Fibroblast of pulmonary artery (primary cell): Measurements from ENCODE around the gene RBKS.
"Not testable (repeated sequence)": the region's sequence is repeated elsewhere in the genome, so short reads cannot be mapped to it uniquely, and the experiment has no call there.

ENCODE experiments used
- DNase-seq: peaks from one replicate; pipeline ENCODE4 v3.0.0-alpha.2; 2010; ENCODE audit warnings: low read depth
- H3K4me3 ChIP-seq: replicated peaks from 2 replicates; pipeline ENCODE4 v1.5.1; 2011; ENCODE audit warnings: low read depth, mild to moderate bottlenecking, control low read depth, low read length, moderate library complexity
- TF ChIP-seq, protein P1 (sequence below): IDR thresholded peaks from 2 replicates; pipeline ENCODE4 v1.5.1; 2011; ENCODE audit warnings: mild to moderate bottlenecking, control low read depth, low read length, inconsistent platforms; ENCODE audit errors: missing control alignments

Gene RBKS

GRCh38 chr2:27752551-27753237 is 137.5 kb downstream of the RBKS start:
- TF ChIP-seq, protein P1, sequence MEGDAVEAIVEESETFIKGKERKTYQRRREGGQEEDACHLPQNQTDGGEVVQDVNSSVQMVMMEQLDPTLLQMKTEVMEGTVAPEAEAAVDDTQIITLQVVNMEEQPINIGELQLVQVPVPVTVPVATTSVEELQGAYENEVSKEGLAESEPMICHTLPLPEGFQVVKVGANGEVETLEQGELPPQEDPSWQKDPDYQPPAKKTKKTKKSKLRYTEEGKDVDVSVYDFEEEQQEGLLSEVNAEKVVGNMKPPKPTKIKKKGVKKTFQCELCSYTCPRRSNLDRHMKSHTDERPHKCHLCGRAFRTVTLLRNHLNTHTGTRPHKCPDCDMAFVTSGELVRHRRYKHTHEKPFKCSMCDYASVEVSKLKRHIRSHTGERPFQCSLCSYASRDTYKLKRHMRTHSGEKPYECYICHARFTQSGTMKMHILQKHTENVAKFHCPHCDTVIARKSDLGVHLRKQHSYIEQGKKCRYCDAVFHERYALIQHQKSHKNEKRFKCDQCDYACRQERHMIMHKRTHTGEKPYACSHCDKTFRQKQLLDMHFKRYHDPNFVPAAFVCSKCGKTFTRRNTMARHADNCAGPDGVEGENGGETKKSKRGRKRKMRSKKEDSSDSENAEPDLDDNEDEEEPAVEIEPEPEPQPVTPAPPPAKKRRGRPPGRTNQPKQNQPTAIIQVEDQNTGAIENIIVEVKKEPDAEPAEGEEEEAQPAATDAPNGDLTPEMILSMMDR: no peak
- no peak overlapping the region for H3K4me3 ChIP-seq
- no peak for DNase-seq

DNA sequence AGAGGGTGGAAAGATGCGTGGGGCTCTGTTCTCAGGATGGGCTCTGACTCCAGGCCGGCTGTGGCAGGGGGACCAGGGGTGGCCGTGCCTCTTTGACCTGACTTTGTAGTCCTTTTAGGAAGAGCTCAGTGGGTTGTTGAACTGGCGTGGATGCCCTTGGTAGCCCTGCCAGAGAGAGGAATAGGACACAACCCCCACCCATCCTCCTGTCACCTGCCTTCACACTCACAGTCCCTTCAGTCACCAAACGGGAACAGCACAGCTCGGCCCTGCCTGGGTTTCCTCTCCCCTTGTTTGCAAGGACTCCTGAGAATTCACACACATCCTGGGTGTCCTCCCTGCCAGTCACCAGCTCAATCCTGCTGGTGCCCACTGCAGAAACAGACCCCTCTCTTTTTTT is 138.8 kb downstream of the RBKS start:
- TF ChIP-seq, protein P1: no peak
- H3K4me3 ChIP-seq: no peak overlapping the region
- DNase-seq: no peak

DNA sequence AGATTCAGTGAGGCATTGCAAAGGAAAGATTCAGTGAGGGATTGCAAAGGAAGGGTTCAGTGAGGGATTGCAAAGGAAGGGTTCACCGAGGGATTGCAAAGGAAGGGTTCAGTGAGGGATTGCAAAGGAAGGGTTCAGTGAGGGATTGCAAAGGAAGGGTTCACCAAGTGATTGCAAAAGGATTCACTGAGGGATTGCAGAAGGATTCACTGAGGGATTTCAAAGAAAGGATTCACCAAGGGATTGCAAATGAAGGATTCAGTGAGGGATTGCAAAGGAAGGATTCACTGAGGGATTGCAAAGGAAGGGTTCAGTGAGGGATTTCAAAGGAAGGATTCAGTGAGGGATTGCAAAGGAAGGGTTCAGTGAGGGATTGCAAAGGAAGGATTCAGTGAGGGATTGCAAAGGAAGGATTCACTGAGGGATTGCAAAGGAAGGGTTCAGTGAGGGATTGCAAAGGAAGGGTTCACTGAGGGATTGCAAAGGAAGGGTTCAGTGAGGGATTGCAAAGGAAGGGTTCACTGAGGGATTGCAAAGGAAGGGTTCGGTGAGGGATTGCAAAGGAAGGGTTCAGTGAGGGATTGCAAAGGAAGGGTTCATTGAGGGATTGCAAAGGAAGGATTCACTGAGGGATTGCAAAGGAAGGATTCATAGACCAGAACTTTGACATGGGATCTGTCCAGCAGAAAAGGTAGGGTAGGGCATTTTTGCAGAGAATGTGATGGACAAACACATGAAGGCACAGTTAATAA is 141.2 kb downstream of the RBKS start:
- DNase-seq, H3K4me3 ChIP-seq: not testable (repeated sequence)

DNA sequence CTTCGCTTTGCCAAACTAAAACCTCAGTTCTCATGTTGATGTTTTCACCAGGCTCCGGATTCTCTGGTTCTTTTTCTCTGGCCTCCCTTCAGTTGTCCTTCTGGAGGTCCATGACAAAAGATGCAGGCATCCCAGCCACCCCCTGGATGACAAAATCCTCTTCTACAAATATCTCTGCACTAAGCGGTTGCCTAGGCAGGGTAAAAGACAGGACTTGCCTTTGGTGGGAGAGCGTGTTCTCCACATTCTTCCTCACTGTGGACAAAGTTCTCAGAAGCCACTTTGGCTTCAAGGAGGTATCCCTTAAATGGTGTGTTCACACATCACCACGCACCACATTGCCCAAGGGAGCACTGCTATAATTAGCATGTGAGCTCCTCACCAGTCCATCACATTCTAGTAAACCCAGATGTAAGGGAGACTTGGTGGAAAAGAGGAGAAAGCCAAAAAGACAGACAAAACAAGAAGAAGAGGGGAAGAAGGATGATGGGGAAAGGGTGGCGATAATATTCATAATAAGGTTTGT is 142.3 kb downstream of the RBKS start:
- no peak for DNase-seq
- no peak overlapping the region for H3K4me3 ChIP-seq
- TF ChIP-seq, protein P1: no peak

DNA sequence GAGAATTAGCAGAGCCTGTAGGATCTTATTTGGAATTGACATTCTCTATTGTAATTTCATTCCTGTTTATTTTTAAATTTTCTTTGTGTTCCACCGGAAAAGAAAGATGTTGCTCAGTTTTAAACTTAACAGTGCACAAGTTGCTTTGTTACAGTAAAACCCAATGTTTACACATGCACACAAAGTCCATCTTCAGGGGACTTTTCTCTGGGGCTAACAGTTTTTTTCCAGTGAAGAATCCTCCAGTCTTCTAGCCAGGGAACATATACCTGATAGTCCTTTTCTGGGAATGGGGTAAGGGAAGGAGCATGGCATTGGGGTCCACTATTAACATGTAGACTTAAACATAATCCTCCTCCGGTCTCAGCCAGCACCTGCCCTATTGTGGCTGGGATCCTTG is 143.9 kb downstream of the RBKS start:
- no peak overlapping the region for H3K4me3 ChIP-seq
- TF ChIP-seq, protein P1: no peak
- no peak for DNase-seq

GRCh38 chr2:27745494-27745893 is 144.7 kb downstream of the RBKS start:
- DNase-seq, H3K4me3 ChIP-seq: not testable (repeated sequence)

DNA sequence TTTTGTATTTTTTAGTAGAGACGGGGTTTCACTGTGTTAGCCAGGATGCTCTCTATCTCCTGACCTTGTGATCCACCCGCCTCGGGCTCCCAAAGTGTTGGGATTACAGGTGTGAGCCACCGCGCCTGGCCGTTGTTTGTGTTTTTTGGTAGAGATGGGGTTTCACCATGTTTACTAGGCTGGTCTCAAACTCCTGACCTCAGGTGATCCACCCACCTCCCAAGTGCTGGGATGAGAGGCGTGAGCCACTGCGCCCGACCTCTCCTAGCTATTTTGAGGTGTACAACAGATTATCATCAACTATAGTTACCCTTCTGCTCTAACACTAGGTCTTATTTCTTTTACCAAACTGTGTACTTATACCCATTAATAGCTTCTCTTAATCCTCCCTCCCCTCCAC is 147.6 kb downstream of the RBKS start:
- TF ChIP-seq, protein P1: no peak

GRCh38 chr2:27741673-27742072 is 148.5 kb downstream of the RBKS start:
- no peak for DNase-seq
- TF ChIP-seq, protein P1: no peak
- H3K4me3 ChIP-seq: no peak overlapping the region

More for the DNA sequence above, 147.6 kb downstream of the RBKS start:
- no peak overlapping the region for H3K4me3 ChIP-seq
- DNase-seq: no peak
